Measurements from ENCODE around the gene ZNF385B.

DNA sequence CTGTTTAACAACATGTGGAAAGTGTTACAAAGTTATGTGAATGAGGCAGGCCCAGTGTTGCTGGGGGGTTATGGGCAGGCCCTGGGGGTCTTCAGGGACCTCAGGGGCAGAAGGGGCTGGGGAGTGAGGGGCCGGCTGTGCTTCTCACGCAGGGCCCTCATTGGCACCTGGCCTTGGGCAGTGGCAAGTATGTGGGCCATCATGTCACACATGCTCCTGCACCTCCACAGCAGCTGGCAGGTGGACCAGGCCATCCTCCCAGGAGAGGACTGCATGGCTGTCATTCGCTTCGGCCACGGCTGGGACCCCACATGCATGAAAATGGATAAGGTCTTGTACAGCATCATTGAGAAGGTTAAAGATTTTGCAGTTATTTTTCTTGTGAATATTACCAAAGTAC is 47.4 kb downstream of the ZNF385B start:
- TF ChIP-seq EZH2 (IDR thresholded peaks at IDR 0.05) = no peak
- TF ChIP-seq, protein P1, sequence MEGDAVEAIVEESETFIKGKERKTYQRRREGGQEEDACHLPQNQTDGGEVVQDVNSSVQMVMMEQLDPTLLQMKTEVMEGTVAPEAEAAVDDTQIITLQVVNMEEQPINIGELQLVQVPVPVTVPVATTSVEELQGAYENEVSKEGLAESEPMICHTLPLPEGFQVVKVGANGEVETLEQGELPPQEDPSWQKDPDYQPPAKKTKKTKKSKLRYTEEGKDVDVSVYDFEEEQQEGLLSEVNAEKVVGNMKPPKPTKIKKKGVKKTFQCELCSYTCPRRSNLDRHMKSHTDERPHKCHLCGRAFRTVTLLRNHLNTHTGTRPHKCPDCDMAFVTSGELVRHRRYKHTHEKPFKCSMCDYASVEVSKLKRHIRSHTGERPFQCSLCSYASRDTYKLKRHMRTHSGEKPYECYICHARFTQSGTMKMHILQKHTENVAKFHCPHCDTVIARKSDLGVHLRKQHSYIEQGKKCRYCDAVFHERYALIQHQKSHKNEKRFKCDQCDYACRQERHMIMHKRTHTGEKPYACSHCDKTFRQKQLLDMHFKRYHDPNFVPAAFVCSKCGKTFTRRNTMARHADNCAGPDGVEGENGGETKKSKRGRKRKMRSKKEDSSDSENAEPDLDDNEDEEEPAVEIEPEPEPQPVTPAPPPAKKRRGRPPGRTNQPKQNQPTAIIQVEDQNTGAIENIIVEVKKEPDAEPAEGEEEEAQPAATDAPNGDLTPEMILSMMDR (IDR thresholded peaks at IDR 0.05) = no peak
- TF ChIP-seq EZH2phosphoT487 (IDR thresholded peaks at IDR 0.05) = no peak

All from neural progenitor cell (in vitro differentiated cells).